ENCODE results near the gene PPM1B. TPM values are rescaled to one million over a fixed set of nuclear protein-coding genes. Genes with fewer than 3 reads are reported as not detected.

PPM1B gene
- total RNA-seq, 1 donor from 2014 or later, result 27.1 TPM

GRCh38 chr2:44190526-44190925 is 21.9 kb downstream of the PPM1B start:
- Histone ChIP-seq H3K27me3 (ENCODE audit: control insufficient read depth in 3 of 3, insufficient read depth in 3 of 3, low read length in 3 of 3) (no peaks in the 10 kb centered on the region), H3K4me1 (ENCODE audit: control insufficient read depth in 3 of 3, insufficient read depth in 3 of 3, low read length in 3 of 3) (peaks cover 0 to 6% (median 4%) of the 10 kb centered on the region in 3 donors), H3K36me3 (ENCODE audit: control insufficient read depth in 3 of 3, insufficient read depth in 3 of 3, low read length in 3 of 3) (no peaks in the 10 kb centered on the region), H3K4me3 (ENCODE audit: low read length in 3 of 3) (no peak overlapping the region), H3K9me3 (ENCODE audit: control insufficient read depth in 3 of 3, low read length in 3 of 3) (no peaks in the 10 kb centered on the region), H3K27ac (ENCODE audit: low read depth, low read length) (no peak overlapping the region), H3K9ac (ENCODE audit: low read depth in 1 of 3, low read length in 3 of 3) (no peak overlapping the region)

DNA sequence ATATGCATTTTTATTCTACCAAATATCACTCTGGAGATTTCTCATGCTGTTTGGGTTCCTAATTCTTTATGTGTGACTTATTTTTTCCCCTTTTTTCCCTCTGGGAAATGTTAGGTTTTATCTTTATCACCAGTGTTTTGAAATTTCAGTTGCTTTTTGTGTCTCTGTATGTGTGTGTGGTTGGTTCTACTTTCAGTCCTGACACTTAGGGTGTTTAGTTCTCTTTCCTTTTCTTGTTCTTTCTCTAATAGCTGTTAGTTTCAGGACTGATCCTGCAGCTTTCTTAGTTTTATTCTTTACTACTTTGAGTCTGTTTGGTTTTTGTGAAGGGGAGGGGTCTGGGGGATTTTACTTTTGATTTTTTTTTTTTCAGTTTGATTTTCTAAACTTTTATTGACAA is 23.1 kb downstream of the PPM1B start:
- Histone ChIP-seq H3K27ac (ENCODE audit: low read depth, low read length) (no peak overlapping the region), H3K4me1 (ENCODE audit: control insufficient read depth in 3 of 3, insufficient read depth in 3 of 3, low read length in 3 of 3) (peaks cover 0 to 10% (median 8%) of the 10 kb centered on the region in 3 donors), H3K27me3 (ENCODE audit: control insufficient read depth in 3 of 3, insufficient read depth in 3 of 3, low read length in 3 of 3) (no peaks in the 10 kb centered on the region), H3K9me3 (ENCODE audit: control insufficient read depth in 3 of 3, low read length in 3 of 3) (no peaks in the 10 kb centered on the region), H3K36me3 (ENCODE audit: control insufficient read depth in 3 of 3, insufficient read depth in 3 of 3, low read length in 3 of 3) (no peaks in the 10 kb centered on the region), H3K9ac (ENCODE audit: low read depth in 1 of 3, low read length in 3 of 3) (no peak overlapping the region), H3K4me3 (ENCODE audit: low read length in 3 of 3) (no peak overlapping the region)

DNA sequence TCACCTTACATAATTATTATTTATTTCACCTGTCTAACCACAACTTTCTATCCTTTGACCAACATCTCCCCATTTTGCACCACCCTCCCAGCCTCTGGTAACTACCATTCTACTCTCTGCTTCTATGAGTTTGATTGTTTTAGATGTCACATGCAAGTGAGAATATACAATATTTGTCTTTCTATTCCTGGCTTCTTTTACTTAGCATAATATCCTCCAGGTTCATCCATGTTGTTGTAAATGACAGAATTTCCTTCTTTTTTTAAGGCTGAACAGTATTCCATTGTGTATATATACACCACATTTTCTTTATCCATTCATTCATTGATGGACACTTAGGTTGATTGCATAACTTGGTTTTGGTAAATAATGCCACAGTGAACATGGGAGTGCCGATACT is 24.0 kb downstream of the PPM1B start:
- Histone ChIP-seq H3K4me3 (ENCODE audit: low read length in 3 of 3) (no peak overlapping the region), H3K9ac (ENCODE audit: low read depth in 1 of 3, low read length in 3 of 3) (no peak overlapping the region), H3K4me1 (ENCODE audit: control insufficient read depth in 3 of 3, insufficient read depth in 3 of 3, low read length in 3 of 3) (peaks cover 0 to 13% (median 8%) of the 10 kb centered on the region in 3 donors), H3K27ac (ENCODE audit: low read depth, low read length) (no peak overlapping the region), H3K36me3 (ENCODE audit: control insufficient read depth in 3 of 3, insufficient read depth in 3 of 3, low read length in 3 of 3) (no peaks in the 10 kb centered on the region), H3K9me3 (ENCODE audit: control insufficient read depth in 3 of 3, low read length in 3 of 3) (no peaks in the 10 kb centered on the region), H3K27me3 (ENCODE audit: control insufficient read depth in 3 of 3, insufficient read depth in 3 of 3, low read length in 3 of 3) (no peaks in the 10 kb centered on the region)

DNA sequence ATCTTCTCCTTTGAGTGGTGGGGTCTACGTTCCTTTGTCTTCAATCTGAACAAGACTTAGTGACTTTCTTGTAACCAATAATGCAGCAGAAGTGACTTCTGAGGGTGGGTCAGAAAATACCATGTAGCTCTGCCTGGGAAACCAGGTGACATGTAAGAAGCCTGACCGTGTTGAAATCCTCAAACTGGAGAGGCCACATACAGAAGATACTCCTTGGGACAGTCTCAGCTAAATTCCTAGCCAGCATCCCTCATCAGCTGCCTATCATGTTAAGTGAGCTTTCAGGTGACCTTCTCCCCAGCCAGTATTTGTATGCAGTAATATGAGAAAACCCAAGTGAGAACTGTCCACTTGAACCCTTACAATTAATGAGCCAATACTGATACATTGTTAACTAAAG is 27.0 kb downstream of the PPM1B start:
- no peak overlapping the region for H3K27ac ChIP-seq (ENCODE audit: low read depth, low read length)
- H3K9ac ChIP-seq (ENCODE audit: low read depth in 1 of 3, low read length in 3 of 3), result no peak overlapping the region
- no peaks in the 10 kb centered on the region for H3K36me3 ChIP-seq (ENCODE audit: control insufficient read depth in 3 of 3, insufficient read depth in 3 of 3, low read length in 3 of 3)
- no peaks in the 10 kb centered on the region for H3K27me3 ChIP-seq (ENCODE audit: control insufficient read depth in 3 of 3, insufficient read depth in 3 of 3, low read length in 3 of 3)
- H3K4me3 ChIP-seq (ENCODE audit: low read length in 3 of 3), result no peak overlapping the region
- peaks cover 0 to 13% (median 8%) of the 10 kb centered on the region in 3 donors for H3K4me1 ChIP-seq (ENCODE audit: control insufficient read depth in 3 of 3, insufficient read depth in 3 of 3, low read length in 3 of 3)
- no peaks in the 10 kb centered on the region for H3K9me3 ChIP-seq (ENCODE audit: control insufficient read depth in 3 of 3, low read length in 3 of 3)

- H3K9ac ChIP-seq (ENCODE audit: low read depth in 1 of 3, low read length in 3 of 3), result no peak overlapping the region
- H3K4me1 ChIP-seq (ENCODE audit: control insufficient read depth in 3 of 3, insufficient read depth in 3 of 3, low read length in 3 of 3), result peaks cover 4 to 13% (median 8%) of the 10 kb centered on the region in 3 donors
- H3K27ac ChIP-seq (ENCODE audit: low read depth, low read length), result no peak overlapping the region
- no peak overlapping the region for H3K4me3 ChIP-seq (ENCODE audit: low read length in 3 of 3)
- no peaks in the 10 kb centered on the region for H3K27me3 ChIP-seq (ENCODE audit: control insufficient read depth in 3 of 3, insufficient read depth in 3 of 3, low read length in 3 of 3)
- H3K36me3 ChIP-seq (ENCODE audit: control insufficient read depth in 3 of 3, insufficient read depth in 3 of 3, low read length in 3 of 3), result peaks cover 0 to 4% (median 3%) of the 10 kb centered on the region in 3 donors
- H3K9me3 ChIP-seq (ENCODE audit: control insufficient read depth in 3 of 3, low read length in 3 of 3), result no peaks in the 10 kb centered on the region
Measured at GRCh38 chr2:44197816-44198215, 29.1 kb downstream of the PPM1B start.

DNA sequence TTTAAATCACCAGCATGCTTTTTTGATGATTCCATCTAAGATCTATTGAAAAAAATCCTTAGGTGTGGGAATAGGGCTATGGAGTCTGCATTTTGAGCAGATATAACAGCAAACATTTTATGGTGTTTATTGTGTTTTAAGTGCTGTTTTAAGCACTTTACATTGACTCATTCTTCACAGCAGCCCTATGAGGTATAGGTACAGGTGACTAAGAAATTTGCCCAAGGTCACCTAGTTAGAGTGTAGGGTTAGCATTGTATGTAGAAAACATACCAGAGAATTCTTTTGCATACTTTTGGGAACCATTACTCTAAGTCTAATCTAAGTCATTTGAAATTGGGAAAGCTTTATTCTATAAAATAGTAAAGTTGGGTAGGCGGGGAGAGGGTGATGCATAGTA is 31.3 kb downstream of the PPM1B start:
- Histone ChIP-seq H3K27me3 (ENCODE audit: control insufficient read depth in 3 of 3, insufficient read depth in 3 of 3, low read length in 3 of 3) (no peaks in the 10 kb centered on the region), H3K36me3 (ENCODE audit: control insufficient read depth in 3 of 3, insufficient read depth in 3 of 3, low read length in 3 of 3) (peaks cover 0 to 4% (median 3%) of the 10 kb centered on the region in 3 donors), H3K4me1 (ENCODE audit: control insufficient read depth in 3 of 3, insufficient read depth in 3 of 3, low read length in 3 of 3) (peaks cover 4 to 13% (median 8%) of the 10 kb centered on the region in 3 donors), H3K9me3 (ENCODE audit: control insufficient read depth in 3 of 3, low read length in 3 of 3) (no peaks in the 10 kb centered on the region), H3K9ac (ENCODE audit: low read depth in 1 of 3, low read length in 3 of 3) (no peak overlapping the region), H3K27ac (ENCODE audit: low read depth, low read length) (no peak overlapping the region), H3K4me3 (ENCODE audit: low read length in 3 of 3) (no peak overlapping the region)

- no peaks in the 10 kb centered on the region for H3K27me3 ChIP-seq (ENCODE audit: control insufficient read depth in 3 of 3, insufficient read depth in 3 of 3, low read length in 3 of 3)
- no peak overlapping the region for H3K4me3 ChIP-seq (ENCODE audit: low read length in 3 of 3)
- no peak overlapping the region for H3K27ac ChIP-seq (ENCODE audit: low read depth, low read length)
- peaks cover 0 to 4% (median 3%) of the 10 kb centered on the region in 3 donors for H3K36me3 ChIP-seq (ENCODE audit: control insufficient read depth in 3 of 3, insufficient read depth in 3 of 3, low read length in 3 of 3)
- H3K4me1 ChIP-seq (ENCODE audit: control insufficient read depth in 3 of 3, insufficient read depth in 3 of 3, low read length in 3 of 3), result peaks cover 4 to 9% (median 5%) of the 10 kb centered on the region in 3 donors
- H3K9ac ChIP-seq (ENCODE audit: low read depth in 1 of 3, low read length in 3 of 3), result no peak overlapping the region
- H3K9me3 ChIP-seq (ENCODE audit: control insufficient read depth in 3 of 3, low read length in 3 of 3), result no peaks in the 10 kb centered on the region
Measured at GRCh38 chr2:44200759-44201158, 32.1 kb downstream of the PPM1B start.

DNA sequence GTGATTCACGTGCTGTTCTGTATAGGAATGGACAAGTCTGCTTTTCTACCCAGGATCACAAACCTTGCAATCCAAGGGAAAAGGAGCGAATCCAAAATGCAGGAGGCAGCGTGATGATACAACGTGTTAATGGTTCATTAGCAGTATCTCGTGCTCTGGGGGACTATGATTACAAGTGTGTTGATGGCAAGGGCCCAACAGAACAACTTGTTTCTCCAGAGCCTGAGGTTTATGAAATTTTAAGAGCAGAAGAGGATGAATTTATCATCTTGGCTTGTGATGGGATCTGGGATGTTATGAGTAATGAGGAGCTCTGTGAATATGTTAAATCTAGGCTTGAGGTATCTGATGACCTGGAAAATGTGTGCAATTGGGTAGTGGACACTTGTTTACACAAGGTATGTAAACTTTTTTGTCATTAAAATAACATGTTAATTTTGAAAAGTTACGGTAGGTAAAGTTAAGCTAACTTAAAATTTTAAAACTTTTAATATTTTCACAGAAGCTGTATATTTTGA is 33.0 kb downstream of the PPM1B start:
- peaks cover 0 to 4% (median 3%) of the 10 kb centered on the region in 3 donors for H3K36me3 ChIP-seq (ENCODE audit: control insufficient read depth in 3 of 3, insufficient read depth in 3 of 3, low read length in 3 of 3)
- H3K27me3 ChIP-seq (ENCODE audit: control insufficient read depth in 3 of 3, insufficient read depth in 3 of 3, low read length in 3 of 3), result no peaks in the 10 kb centered on the region
- no peak overlapping the region for H3K4me3 ChIP-seq (ENCODE audit: low read length in 3 of 3)
- peaks cover 4 to 7% (median 4%) of the 10 kb centered on the region in 3 donors for H3K4me1 ChIP-seq (ENCODE audit: control insufficient read depth in 3 of 3, insufficient read depth in 3 of 3, low read length in 3 of 3)
- no peak overlapping the region for H3K9ac ChIP-seq (ENCODE audit: low read depth in 1 of 3, low read length in 3 of 3)
- H3K27ac ChIP-seq (ENCODE audit: low read depth, low read length), result no peak overlapping the region
- H3K9me3 ChIP-seq (ENCODE audit: control insufficient read depth in 3 of 3, low read length in 3 of 3), result no peaks in the 10 kb centered on the region

DNA sequence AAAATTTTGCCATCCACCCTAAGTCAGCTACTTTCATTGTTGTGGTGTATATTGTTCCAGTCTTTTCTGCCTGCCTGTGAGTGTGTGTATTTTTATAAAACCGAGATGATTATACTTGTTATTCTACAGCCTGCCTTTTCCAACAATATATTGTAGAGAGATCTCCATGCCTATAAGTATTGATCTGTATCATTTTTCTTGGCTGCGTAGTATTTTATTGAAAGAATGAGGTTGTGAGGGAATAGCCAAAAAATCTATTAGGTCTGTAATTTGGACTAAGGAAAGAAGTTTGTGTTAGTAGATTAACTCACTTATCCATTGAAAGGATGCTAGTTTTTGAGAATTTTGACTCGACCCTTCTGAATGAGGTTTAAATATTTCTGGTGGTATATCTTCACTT is 34.9 kb downstream of the PPM1B start:
- H3K9me3 ChIP-seq (ENCODE audit: control insufficient read depth in 3 of 3, low read length in 3 of 3), result no peaks in the 10 kb centered on the region
- no peak overlapping the region for H3K4me3 ChIP-seq (ENCODE audit: low read length in 3 of 3)
- H3K9ac ChIP-seq (ENCODE audit: low read depth in 1 of 3, low read length in 3 of 3), result no peak overlapping the region
- H3K27ac ChIP-seq (ENCODE audit: low read depth, low read length), result no peak overlapping the region
- no peaks in the 10 kb centered on the region for H3K27me3 ChIP-seq (ENCODE audit: control insufficient read depth in 3 of 3, insufficient read depth in 3 of 3, low read length in 3 of 3)
- H3K4me1 ChIP-seq (ENCODE audit: control insufficient read depth in 3 of 3, insufficient read depth in 3 of 3, low read length in 3 of 3), result peaks cover 4% of the 10 kb centered on the region in 3 donors
- peaks cover 0 to 4% (median 3%) of the 10 kb centered on the region in 3 donors for H3K36me3 ChIP-seq (ENCODE audit: control insufficient read depth in 3 of 3, insufficient read depth in 3 of 3, low read length in 3 of 3)

GRCh38 chr2:44205169-44205568 is 36.5 kb downstream of the PPM1B start:
- no peak overlapping the region for H3K9ac ChIP-seq (ENCODE audit: low read depth in 1 of 3, low read length in 3 of 3)
- peaks cover 4% of the 10 kb centered on the region in 3 donors for H3K4me1 ChIP-seq (ENCODE audit: control insufficient read depth in 3 of 3, insufficient read depth in 3 of 3, low read length in 3 of 3)
- peaks cover under 1 to 10% (median 5%) of the 10 kb centered on the region in 3 donors for H3K36me3 ChIP-seq (ENCODE audit: control insufficient read depth in 3 of 3, insufficient read depth in 3 of 3, low read length in 3 of 3)
- H3K27me3 ChIP-seq (ENCODE audit: control insufficient read depth in 3 of 3, insufficient read depth in 3 of 3, low read length in 3 of 3), result no peaks in the 10 kb centered on the region
- H3K27ac ChIP-seq (ENCODE audit: low read depth, low read length), result no peak overlapping the region
- H3K9me3 ChIP-seq (ENCODE audit: control insufficient read depth in 3 of 3, low read length in 3 of 3), result no peaks in the 10 kb centered on the region
- H3K4me3 ChIP-seq (ENCODE audit: low read length in 3 of 3), result no peak overlapping the region

All from skeletal muscle tissue (tissue), 4 donors.